Right atrium auricular region (tissue), 2 donors: ENCODE results near the gene IL17REL. TPM values are rescaled to one million over a fixed set of nuclear protein-coding genes. Genes with fewer than 3 reads are reported as not detected.
"Not testable (repeated sequence)": the region's sequence is repeated elsewhere in the genome, so short reads cannot be mapped to it uniquely, and the experiment has no call there.

Experiments
- DNase-seq: peaks from one replicate; pipeline ENCODE4 v3.0.0-alpha.2; 2019; ENCODE audit warnings: low spot score
- H3K27ac ChIP-seq, 2 donors: fragments of 200-600 bp; sonication (generic); 1 replicate in 1 of 2; 2 replicates in 1 of 2; pipeline ENCODE4 v1.5.1; 2016 to 2019
- H3K27me3 ChIP-seq, 2 donors: fragments of 200-600 bp; sonication (generic); one replicate each; pipeline versions ENCODE4 v1.5.1 to v1.6.0; 2017 to 2019
- H3K36me3 ChIP-seq: fragments of 200-600 bp; sonication (generic); one replicate; pipeline ENCODE4 v1.5.1; 2016
- H3K4me1 ChIP-seq, 2 donors: fragments of 200-600 bp; sonication (generic); one replicate each; pipeline versions ENCODE4 v1.5.1 to v1.6.0; 2017 to 2019
- H3K4me3 ChIP-seq, 2 donors: fragments of 200-600 bp; sonication (generic); 1 replicate in 1 of 2; 2 replicates in 1 of 2; pipeline ENCODE4 v1.5.1; 2017 to 2019; ENCODE audit warnings: mild to moderate bottlenecking in 1 of 2, moderate library complexity in 1 of 2
- H3K9me3 ChIP-seq, 2 donors: fragments of 200-600 bp; sonication (generic); one replicate each; pipeline ENCODE4 v1.5.1; 2019
- microRNA-seq, 2 donors: library from miRNA; unstranded; fragments of <30 nt; microRNA quantifications; one replicate each; pipeline ENCODE4, GENCODE V29; 2016 to 2017; ENCODE audit warnings: borderline number of aligned reads in 2 of 2, borderline replicate concordance in 1 of 2
- total RNA-seq, 2 donors: library from RNA; depleted of rRNA; stranded (reverse); fragments of >200 nt; gene quantifications; one replicate each; pipeline ENCODE4 v1.1.0, GENCODE V29; 2016
- TF ChIP-seq, protein P1 (sequence below), 2 donors: fragments of 200-600 bp; sonication (generic); IDR thresholded peaks; one replicate each; pipeline ENCODE4 v1.5.1; 2019; ENCODE audit warnings: antibody characterized with exemption in 2 of 2

IL17REL gene
- total RNA-seq, 2 donors from 2014 or later = not detected

DNA sequence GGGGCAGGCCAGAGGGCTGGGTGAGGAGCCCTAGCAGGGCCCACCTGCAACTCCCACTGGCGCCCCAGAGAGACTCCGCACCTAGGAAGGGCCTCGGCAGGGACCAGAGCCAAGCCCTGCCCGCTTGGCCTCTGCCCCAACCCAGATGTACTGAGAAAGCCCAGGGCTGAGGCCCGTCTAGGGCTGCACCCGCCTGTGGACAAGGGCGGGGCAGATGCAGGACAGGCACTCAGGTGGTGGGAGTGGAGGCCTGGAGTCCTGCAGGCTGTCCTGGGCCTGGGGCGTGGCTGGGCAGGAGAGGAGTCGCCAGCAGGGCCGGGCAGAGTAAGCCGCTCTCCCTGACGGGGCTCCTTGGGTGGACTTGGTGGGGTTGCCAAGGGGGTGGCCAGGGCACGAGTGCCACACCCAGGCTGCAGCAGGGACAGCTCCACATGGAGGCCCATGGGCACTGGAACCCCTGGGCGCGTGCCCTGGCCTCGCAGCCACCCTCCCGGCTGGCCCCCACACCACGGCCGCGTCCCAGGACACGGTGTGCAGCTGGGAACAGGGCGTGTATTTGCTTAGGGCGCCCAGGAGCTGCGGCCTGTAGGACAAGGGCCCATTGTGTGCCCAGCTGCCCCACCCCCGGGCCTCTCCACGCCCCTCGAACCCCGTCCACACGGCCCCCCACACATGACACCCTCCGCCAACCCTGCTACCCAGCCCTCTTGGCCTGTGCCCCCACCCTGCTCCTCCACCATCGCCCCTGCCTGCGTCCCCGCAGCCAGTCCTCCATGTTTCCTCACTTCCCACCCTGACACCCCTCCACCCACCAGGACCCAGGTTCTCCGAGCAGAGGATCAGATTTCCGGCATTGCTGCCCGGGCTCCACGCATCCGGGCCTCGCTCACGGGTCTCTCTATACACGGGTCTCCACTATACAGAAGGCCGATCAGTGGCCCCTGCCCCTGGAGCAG is 63.3 kb downstream of the IL17REL start:
- Histone ChIP-seq H3K27me3 (no peaks in the 10 kb centered on the region), H3K4me3 (no peak overlapping the region), H3K36me3 (no peaks in the 10 kb centered on the region), H3K4me1 (peaks cover 0 to 29% of the 10 kb centered on the region in 2 donors), H3K27ac (no peak overlapping the region), H3K9me3 (no peaks in the 10 kb centered on the region)
- TF ChIP-seq, protein P1, sequence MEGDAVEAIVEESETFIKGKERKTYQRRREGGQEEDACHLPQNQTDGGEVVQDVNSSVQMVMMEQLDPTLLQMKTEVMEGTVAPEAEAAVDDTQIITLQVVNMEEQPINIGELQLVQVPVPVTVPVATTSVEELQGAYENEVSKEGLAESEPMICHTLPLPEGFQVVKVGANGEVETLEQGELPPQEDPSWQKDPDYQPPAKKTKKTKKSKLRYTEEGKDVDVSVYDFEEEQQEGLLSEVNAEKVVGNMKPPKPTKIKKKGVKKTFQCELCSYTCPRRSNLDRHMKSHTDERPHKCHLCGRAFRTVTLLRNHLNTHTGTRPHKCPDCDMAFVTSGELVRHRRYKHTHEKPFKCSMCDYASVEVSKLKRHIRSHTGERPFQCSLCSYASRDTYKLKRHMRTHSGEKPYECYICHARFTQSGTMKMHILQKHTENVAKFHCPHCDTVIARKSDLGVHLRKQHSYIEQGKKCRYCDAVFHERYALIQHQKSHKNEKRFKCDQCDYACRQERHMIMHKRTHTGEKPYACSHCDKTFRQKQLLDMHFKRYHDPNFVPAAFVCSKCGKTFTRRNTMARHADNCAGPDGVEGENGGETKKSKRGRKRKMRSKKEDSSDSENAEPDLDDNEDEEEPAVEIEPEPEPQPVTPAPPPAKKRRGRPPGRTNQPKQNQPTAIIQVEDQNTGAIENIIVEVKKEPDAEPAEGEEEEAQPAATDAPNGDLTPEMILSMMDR (IDR thresholded peaks at IDR 0.05) = no peak
- DNase-seq = no peak

DNA sequence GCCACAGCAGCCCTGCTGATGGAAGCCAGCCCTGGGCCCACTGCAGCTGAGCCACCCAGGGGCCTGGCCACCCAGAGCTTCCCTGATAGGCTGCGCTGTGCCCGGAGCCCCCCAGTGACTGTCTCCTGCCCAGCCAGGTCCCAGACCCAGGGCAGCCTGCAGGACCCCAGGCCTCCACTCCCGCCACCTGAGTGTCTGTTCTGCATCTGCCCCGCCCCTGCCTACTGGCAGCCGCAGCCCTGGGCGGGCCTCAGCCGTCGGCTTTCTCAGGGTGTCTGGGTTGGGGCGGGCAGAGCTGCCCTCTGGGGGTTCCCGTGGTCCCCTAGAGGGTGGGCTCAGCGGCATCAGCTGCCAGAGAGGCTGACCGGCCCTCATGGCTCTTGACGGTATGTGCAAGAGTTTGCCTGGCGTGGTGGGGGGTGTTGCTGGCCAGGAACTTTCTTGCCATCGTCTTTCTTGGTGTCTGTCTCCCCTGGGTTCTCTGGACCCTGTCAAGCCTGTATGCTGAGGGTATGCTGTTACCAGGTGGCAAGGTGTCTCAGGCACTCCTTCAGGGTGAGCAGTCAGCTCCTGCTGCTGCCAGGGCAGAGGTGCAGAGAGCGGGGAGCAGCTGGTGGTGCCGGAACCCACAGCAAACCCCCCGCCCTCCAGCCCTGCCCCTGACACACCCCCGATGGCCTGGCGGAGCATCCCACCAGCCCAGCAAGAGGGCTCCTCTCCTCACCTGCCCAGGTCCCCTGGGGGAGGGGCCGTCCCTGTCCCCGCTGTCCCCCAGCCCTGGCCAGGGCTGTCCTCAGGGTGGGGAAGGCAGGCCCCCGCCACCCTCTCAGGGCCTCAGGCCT is 64.2 kb downstream of the IL17REL start:
- no peaks in the 10 kb centered on the region for H3K36me3 ChIP-seq
- TF ChIP-seq, protein P1 (IDR thresholded peaks at IDR 0.05) = no peak
- peaks cover 0 to 29% of the 10 kb centered on the region in 2 donors for H3K4me1 ChIP-seq
- H3K27ac ChIP-seq = no peak overlapping the region
- no peak overlapping the region for H3K4me3 ChIP-seq
- H3K27me3 ChIP-seq = no peaks in the 10 kb centered on the region
- DNase-seq = no peak
- no peaks in the 10 kb centered on the region for H3K9me3 ChIP-seq

DNA sequence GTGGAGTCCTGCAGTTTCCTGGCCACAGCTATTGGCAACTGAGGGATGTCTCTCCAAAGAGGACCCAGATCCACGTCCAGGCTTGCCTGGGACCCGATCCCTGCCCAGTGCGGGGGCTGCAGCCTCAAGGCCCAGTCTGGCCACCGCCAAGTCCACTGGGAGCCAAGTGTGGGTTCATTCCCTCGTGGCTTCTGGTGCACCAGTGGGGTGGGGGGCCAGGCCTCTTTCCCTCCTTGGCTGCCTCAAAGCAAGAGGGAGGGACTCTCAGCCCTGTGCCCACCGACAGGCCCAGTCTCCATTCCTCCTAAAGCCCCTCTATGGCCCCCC is 65.3 kb downstream of the IL17REL start:
- Histone ChIP-seq H3K27ac (no peak overlapping the region), H3K4me1 (peaks cover 0 to 20% of the 10 kb centered on the region in 2 donors), H3K4me3 (no peak overlapping the region), H3K27me3 (no peaks in the 10 kb centered on the region), H3K9me3 (no peaks in the 10 kb centered on the region), H3K36me3 (no peaks in the 10 kb centered on the region)
- TF ChIP-seq, protein P1 (IDR thresholded peaks at IDR 0.05) = no peak
- DNase-seq = no peak

DNA sequence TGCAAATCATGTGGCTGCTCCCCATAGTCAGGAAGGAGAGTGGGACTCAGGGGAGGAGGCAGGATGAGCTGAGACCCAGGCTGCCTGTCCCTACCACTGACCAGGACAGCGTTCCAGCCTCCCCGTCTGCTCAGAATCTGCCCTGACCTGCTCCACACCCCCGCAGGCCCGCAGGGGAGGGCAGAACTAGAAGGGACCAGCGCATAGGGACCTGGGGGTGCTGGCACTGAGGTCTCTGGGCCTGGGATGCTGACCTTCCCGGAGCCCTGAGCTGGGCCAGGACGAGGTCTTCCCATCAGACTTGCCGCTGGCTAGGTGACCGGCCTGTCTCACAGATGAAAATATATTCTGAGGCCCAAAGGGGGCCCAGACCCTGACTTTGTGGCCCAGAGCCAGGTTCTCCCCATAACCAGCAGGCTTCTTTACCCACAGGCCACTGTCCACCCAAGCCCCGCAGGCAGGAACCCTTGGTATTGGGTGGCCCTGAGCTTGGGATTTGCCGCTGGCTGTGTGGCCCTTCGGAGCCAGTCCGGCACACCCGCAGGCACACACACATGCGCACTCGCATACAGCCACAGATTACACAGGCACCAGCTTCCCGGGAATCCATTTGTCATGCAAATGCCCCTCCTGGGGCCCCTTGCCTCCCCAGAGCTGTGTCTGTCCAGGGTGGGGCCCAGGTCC is 65.8 kb downstream of the IL17REL start:
- no peaks in the 10 kb centered on the region for H3K36me3 ChIP-seq
- no peak overlapping the region for H3K4me3 ChIP-seq
- no peaks in the 10 kb centered on the region for H3K9me3 ChIP-seq
- no peaks in the 10 kb centered on the region for H3K27me3 ChIP-seq
- peaks cover 0 to 15% of the 10 kb centered on the region in 2 donors for H3K4me1 ChIP-seq
- TF ChIP-seq, protein P1 (IDR thresholded peaks at IDR 0.05) = no peak
- no peak overlapping the region for H3K27ac ChIP-seq
- DNase-seq = no peak

DNA sequence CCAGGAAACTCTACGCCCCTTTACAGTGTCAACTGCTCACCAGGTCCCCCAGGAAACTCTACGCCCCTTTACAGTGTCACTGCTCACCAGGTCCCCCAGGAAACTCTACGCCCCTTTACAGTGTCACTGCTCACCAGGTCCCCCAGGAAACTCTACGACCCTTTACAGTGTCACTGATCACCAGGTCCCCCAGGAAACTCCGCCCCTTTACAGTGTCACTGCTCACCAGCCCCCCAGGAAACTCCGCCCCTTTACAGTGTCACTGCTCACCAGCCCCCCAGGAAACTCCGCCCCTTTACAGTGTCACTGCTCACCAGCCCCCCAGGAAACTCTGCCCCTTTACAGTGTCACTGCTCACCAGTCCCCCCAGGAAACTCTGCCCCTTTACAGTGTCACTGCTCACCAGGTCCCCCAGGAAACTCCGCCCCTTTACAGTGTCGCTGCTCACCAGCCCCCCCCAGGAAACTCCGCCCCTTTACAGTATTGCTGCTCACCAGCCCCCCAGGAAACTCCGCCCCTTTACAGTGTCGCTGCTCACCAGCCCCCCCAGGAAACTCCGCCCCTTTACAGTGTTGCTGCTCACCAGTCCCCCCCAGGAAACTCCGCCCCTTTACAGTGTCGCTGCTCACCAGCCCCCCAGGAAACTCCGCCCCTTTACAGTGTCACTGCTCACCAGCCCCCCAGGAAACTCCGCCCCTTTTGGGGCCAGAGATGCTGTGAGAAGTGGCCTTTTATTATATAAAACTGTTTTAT is 67.3 kb downstream of the IL17REL start:
- not testable (repeated sequence) for H3K27ac ChIP-seq, H3K36me3 ChIP-seq, DNase-seq

More for the DNA sequence above, 67.3 kb downstream of the IL17REL start:
- H3K4me3 ChIP-seq, H3K9me3 ChIP-seq, H3K27me3 ChIP-seq: not testable (repeated sequence)
- H3K4me1 ChIP-seq = peaks cover 0 to 11% of the 10 kb centered on the region in 2 donors

Small RNAs within 50 kb of the gene (microRNA-seq; reads per million reads assigned to microRNA genes)
- 0 to 0.71 reads per million in 2 donors for gene MIR6821

Other genes with a start within 250 kb of the IL17REL start
- gene BRD1, start 184.9 kb downstream of the IL17REL start, total RNA-seq = 10 to 100 TPM; 17.7 to 20.8 TPM
- 1 to 10 TPM; 3.7 to 6.6 TPM for gene ZBED4, start 158.9 kb downstream of the IL17REL start, total RNA-seq
- 10 to 100 TPM; 19.7 to 19.8 TPM for gene ALG12, start 94.3 kb downstream of the IL17REL start, total RNA-seq
- 10 to 100 TPM; 16.1 to 28.5 TPM for gene CRELD2, start 94.1 kb downstream of the IL17REL start, total RNA-seq
- 10 to 100 TPM; 64.5 to 66.9 TPM for gene PIM3, start 52.0 kb downstream of the IL17REL start, total RNA-seq
- not detected for gene TTLL8, start 45.5 kb upstream of the IL17REL start, total RNA-seq
- gene MLC1, start 72.7 kb upstream of the IL17REL start, total RNA-seq = under 1 TPM in 1 of 2 donors, not detected in 1; 0.71 TPM
- 1 to 10 TPM in 1 of 2 donors, under 1 TPM in 1; 0.43 to 1.1 TPM for gene MOV10L1, start 77.2 kb upstream of the IL17REL start, total RNA-seq
- gene PANX2, start 158.0 kb upstream of the IL17REL start, total RNA-seq = 1 to 10 TPM in 1 of 2 donors, under 1 TPM in 1; 0.67 to 1.7 TPM
- gene TRABD, start 173.1 kb upstream of the IL17REL start, total RNA-seq = 10 to 100 TPM; 12.3 to 20.0 TPM
- gene SELENOO, start 188.2 kb upstream of the IL17REL start, total RNA-seq = 10 to 100 TPM; 18.0 to 20.0 TPM
- 10 to 100 TPM; 19.5 to 22.1 TPM for gene TUBGCP6, start 232.3 kb upstream of the IL17REL start, total RNA-seq
- gene HDAC10, start 238.5 kb upstream of the IL17REL start, total RNA-seq = 1 to 10 TPM; 6.7 to 9.1 TPM
- 10 to 100 TPM in 1 of 2 donors, 1 to 10 TPM in 1; 5.0 to 13.0 TPM for gene MAPK12, start 248.9 kb upstream of the IL17REL start, total RNA-seq